Nephron progenitor cell (in vitro differentiated cells): Measurements from ENCODE around the gene LSG1.

Experiments used
- DNase-seq: peaks from one replicate; pipeline ENCODE4 v3.0.0; 2021
- H3K27ac Mint-ChIP-seq: 2 replicates; pipeline ENCODE4 v1.8.0; 2021; ENCODE audit warnings: mild to moderate bottlenecking, moderate library complexity, mixed read lengths
- H3K27me3 Mint-ChIP-seq: 2 replicates; pipeline ENCODE4 v1.8.0; 2021; ENCODE audit warnings: mild to moderate bottlenecking, low read depth, mixed read lengths; ENCODE audit not compliant: poor library complexity
- H3K36me3 Mint-ChIP-seq: 2 replicates; pipeline ENCODE4 v1.8.0; 2021; ENCODE audit warnings: low read depth, mixed read lengths
- H3K4me1 Mint-ChIP-seq: 2 replicates; pipeline ENCODE4 v1.8.0; 2021; ENCODE audit warnings: mixed read lengths
- H3K4me3 Mint-ChIP-seq: 2 replicates; pipeline ENCODE4 v1.8.0; 2021; ENCODE audit warnings: mild to moderate bottlenecking, moderate library complexity, mixed read lengths
- H3K9me3 Mint-ChIP-seq: 2 replicates; pipeline ENCODE4 v1.8.0; 2021; ENCODE audit warnings: mild to moderate bottlenecking, moderate library complexity, mixed read lengths
- TF ChIP-seq, protein P1 (sequence below): fragments of 200-600 bp; sonication (generic); IDR thresholded peaks from 2 replicates; pipeline ENCODE4 v1.5.0; 2021; ENCODE audit warnings: antibody characterized with exemption

LSG1 gene

DNA sequence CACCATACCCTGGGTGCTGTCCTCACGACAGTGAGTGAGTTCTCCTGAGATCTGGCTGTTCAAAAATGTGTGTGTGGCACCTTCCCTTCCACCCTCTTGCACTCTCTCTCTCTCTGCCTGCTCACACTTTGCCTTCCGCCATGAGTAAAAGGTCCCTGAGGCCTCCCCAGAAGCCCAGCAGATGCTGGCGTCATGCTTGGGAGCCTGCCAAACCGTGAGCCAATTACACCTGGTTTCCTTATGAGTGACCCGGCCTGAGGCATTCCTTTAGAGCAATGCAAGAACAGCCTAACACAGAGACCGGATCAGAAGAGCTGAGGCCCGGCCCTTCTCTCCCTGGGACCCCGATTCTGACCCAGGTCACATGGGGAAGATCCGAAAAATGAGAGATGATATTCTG, 54.2 kb downstream of the LSG1 start:
- H3K36me3 Mint-ChIP-seq: peaks cover 49% of the 10 kb centered on the region
- TF ChIP-seq, protein P1, sequence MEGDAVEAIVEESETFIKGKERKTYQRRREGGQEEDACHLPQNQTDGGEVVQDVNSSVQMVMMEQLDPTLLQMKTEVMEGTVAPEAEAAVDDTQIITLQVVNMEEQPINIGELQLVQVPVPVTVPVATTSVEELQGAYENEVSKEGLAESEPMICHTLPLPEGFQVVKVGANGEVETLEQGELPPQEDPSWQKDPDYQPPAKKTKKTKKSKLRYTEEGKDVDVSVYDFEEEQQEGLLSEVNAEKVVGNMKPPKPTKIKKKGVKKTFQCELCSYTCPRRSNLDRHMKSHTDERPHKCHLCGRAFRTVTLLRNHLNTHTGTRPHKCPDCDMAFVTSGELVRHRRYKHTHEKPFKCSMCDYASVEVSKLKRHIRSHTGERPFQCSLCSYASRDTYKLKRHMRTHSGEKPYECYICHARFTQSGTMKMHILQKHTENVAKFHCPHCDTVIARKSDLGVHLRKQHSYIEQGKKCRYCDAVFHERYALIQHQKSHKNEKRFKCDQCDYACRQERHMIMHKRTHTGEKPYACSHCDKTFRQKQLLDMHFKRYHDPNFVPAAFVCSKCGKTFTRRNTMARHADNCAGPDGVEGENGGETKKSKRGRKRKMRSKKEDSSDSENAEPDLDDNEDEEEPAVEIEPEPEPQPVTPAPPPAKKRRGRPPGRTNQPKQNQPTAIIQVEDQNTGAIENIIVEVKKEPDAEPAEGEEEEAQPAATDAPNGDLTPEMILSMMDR: no peak
- no peak overlapping the region for H3K4me3 Mint-ChIP-seq
- no peak overlapping the region for H3K27ac Mint-ChIP-seq
- H3K9me3 Mint-ChIP-seq: no peaks in the 10 kb centered on the region
- no peak for DNase-seq
- H3K27me3 Mint-ChIP-seq: no peaks in the 10 kb centered on the region
- H3K4me1 Mint-ChIP-seq: peaks cover 33% of the 10 kb centered on the region

DNA sequence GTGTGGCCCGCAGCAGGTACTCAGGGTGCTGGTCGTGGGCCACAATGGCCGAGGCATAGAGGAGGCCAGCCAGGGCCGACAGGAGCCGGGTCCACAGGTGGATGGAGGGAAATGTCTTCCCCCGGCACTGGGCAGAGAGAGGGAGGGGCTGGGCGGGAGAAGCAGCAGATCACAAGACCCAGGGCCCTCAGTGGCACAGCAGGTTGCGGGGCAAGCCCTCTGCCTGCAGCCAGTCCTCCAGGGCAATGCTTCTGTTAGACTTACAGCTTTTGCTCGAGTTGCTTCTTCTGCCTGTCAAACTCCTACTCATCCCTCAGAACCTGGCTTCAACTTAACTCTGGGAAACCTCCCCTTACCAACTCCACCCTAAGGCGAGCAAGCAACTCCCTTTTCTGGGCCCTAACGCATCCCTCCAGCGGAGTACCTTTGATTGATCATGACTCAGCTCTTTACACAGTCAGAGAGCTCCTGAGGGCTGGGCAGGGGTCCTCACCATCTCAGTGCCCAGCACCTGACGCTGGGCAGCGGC, 54.8 kb downstream of the LSG1 start:
- Mint-ChIP-seq H3K4me3 (no peak overlapping the region), H3K36me3 (peaks cover 50% of the 10 kb centered on the region), H3K27me3 (no peaks in the 10 kb centered on the region), H3K27ac (no peak overlapping the region), H3K9me3 (no peaks in the 10 kb centered on the region), H3K4me1 (peaks cover 27% of the 10 kb centered on the region)
- TF ChIP-seq, protein P1: no peak
- no peak for DNase-seq

GRCh38 chr3:194615226-194615625, 56.8 kb downstream of the LSG1 start:
- Mint-ChIP-seq H3K4me3 (no peak overlapping the region), H3K27me3 (no peaks in the 10 kb centered on the region), H3K36me3 (peaks cover 59% of the 10 kb centered on the region), H3K9me3 (no peaks in the 10 kb centered on the region), H3K27ac (no peak overlapping the region), H3K4me1 (peaks cover 11% of the 10 kb centered on the region)
- DNase-seq: no peak
- TF ChIP-seq, protein P1: no peak

- Mint-ChIP-seq H3K9me3 (no peaks in the 10 kb centered on the region), H3K27ac (no peak overlapping the region), H3K4me3 (no peak overlapping the region), H3K27me3 (no peaks in the 10 kb centered on the region), H3K36me3 (peaks cover 61% of the 10 kb centered on the region), H3K4me1 (peaks cover 7% of the 10 kb centered on the region)
- no peak for DNase-seq
- TF ChIP-seq, protein P1: no peak
These were observed 59.8 kb downstream of the LSG1 start for GRCh38 chr3:194612221-194612620.

GRCh38 chr3:194610689-194611088, 61.3 kb downstream of the LSG1 start:
- TF ChIP-seq, protein P1: no peak
- peaks cover 62% of the 10 kb centered on the region for H3K36me3 Mint-ChIP-seq
- no peaks in the 10 kb centered on the region for H3K27me3 Mint-ChIP-seq
- H3K4me1 Mint-ChIP-seq: peaks cover 7% of the 10 kb centered on the region
- no peak overlapping the region for H3K4me3 Mint-ChIP-seq
- H3K27ac Mint-ChIP-seq: peak overlapping the region; percentile 32
- no peak for DNase-seq
- no peaks in the 10 kb centered on the region for H3K9me3 Mint-ChIP-seq

DNA sequence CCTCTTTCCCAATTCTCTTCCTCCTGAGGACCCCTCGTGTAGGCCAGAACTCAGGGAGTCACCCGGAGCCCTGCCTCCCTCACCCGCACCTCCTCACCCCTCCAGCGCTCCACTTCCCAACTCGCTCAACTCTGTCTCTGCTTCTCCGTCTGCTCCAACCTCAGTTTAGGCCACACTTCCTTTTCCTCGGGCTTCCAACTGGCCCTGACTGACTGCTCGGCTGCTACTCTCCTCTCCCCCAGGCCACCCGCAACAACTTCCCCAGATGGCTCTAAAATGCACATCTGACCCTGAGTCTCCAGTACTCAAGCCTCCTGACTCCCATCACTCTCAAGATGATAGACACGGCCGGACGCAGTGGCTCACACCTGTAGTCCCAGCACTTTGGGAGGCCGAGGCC, 62.4 kb downstream of the LSG1 start:
- Mint-ChIP-seq H3K4me1 (peaks cover 8% of the 10 kb centered on the region), H3K27me3 (no peaks in the 10 kb centered on the region), H3K36me3 (peaks cover 65% of the 10 kb centered on the region), H3K27ac (no peak overlapping the region), H3K4me3 (no peak overlapping the region), H3K9me3 (peaks cover 3% of the 10 kb centered on the region)
- DNase-seq: no peak
- TF ChIP-seq, protein P1: no peak
